Hepatic stellate cell (primary cell): ENCODE results near the gene CA6.
"Not testable (repeated sequence)": the region's sequence is repeated elsewhere in the genome, so short reads cannot be mapped to it uniquely, and the experiment has no call there.

Experiments
- DNase-seq: peaks from one replicate; pipeline ENCODE4 v3.0.0; 2011; ENCODE audit warnings: low spot score

The CA6 gene

GRCh38 chr1:9004700-9005394 lies 59.2 kb downstream of the CA6 start:
- DNase-seq = peak; percentile 89

- no peak for DNase-seq
Measured at GRCh38 chr1:9005395-9005708, 59.7 kb downstream of the CA6 start.

- no peak for DNase-seq
Measured at GRCh38 chr1:9006956-9007615, 61.4 kb downstream of the CA6 start.

GRCh38 chr1:9008236-9008635 lies 62.6 kb downstream of the CA6 start:
- DNase-seq = no peak

GRCh38 chr1:9009438-9010370 lies 64.0 kb downstream of the CA6 start:
- peak; percentile 53 for DNase-seq

- no peak for DNase-seq
Measured at GRCh38 chr1:9010781-9011323, 65.2 kb downstream of the CA6 start.

- no peak for DNase-seq
Measured at GRCh38 chr1:9013819-9014218, 68.2 kb downstream of the CA6 start.

- DNase-seq = no peak
Measured at GRCh38 chr1:9014475-9015375, 69.1 kb downstream of the CA6 start.

- no peak for DNase-seq
Measured at GRCh38 chr1:9016455-9016854, 70.8 kb downstream of the CA6 start.

GRCh38 chr1:9018333-9018732 lies 72.7 kb downstream of the CA6 start:
- DNase-seq = no peak

GRCh38 chr1:9019896-9020295 lies 74.2 kb downstream of the CA6 start:
- no peak for DNase-seq

GRCh38 chr1:9020305-9020704 lies 74.6 kb downstream of the CA6 start:
- no peak for DNase-seq

- not testable (repeated sequence) for DNase-seq
Measured at GRCh38 chr1:9022026-9022738, 76.5 kb downstream of the CA6 start.

- no peak for DNase-seq
Measured at GRCh38 chr1:9022773-9023172, 77.1 kb downstream of the CA6 start.
